ENCODE measurements around the gene PRR20G. TPM values are rescaled to one million over a fixed set of nuclear protein-coding genes. Genes with fewer than 3 reads are reported as not detected.

PRR20G gene
- total RNA-seq, 1 experiment from 2014 or later: 0.30 TPM

DNA sequence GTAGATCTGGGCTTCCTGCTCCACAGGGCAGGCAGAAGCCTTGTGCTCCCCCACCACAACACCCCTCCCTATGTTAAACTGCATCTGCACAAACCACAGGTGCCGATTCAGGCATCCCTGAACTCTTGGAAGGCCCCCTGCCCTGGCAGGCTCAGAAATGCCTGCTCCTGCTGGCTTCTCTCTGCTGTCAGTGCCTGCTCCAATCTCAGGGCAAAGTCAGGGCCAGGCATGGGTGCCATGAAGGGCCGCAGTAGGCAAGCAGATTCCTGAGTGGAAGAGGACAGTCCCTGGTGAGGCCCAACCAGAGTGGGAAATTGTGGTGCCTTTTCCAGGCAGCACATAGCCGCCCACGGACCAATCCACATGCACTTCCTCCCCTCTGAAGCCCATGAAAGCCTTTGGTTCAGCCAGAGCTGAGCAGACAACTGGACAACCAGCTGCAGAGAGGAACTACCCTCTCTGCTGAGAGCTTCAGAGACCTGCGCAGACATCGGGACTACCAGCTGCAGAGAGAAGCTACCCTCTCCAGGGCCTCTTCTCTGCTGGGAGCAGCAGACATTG lies 13.6 kb downstream of the PRR20G start:
- Histone ChIP-seq H2AFZ (ENCODE audit: low read depth, low read length, poor library complexity, severe bottlenecking) (no peak overlapping the region), H3K27ac (ENCODE audit: low read depth, low read length) (no peak overlapping the region), H3K9me2 (ENCODE audit: insufficient read depth) (no peaks in the 10 kb centered on the region), H3K4me2 (ENCODE audit: low read length) (no peak overlapping the region), H3K9ac (ENCODE audit: low read length) (no peak overlapping the region), H3K36me3 (ENCODE audit: control insufficient read depth in 1 of 2, insufficient read depth in 2 of 2, low read length in 2 of 2) (no peaks in the 10 kb centered on the region), H3K4me3 (replicated peaks in 1 of 2; ENCODE audit: low read depth in 1 of 2, low read length in 2 of 2) (no peak overlapping the region), H3K27me3 (ENCODE audit: insufficient read depth, low read length) (no peaks in the 10 kb centered on the region), H3K4me1 (ENCODE audit: control insufficient read depth in 1 of 2, insufficient read depth in 2 of 2, low read length in 2 of 2) (peaks cover 0 to 3% of the 10 kb centered on the region in 2 experiments; a peak in 1 of 4 replicates), H3K79me2 (ENCODE audit: insufficient read depth, low read length) (no peaks in the 10 kb centered on the region), H4K20me1 (ENCODE audit: insufficient read depth) (no peaks in the 10 kb centered on the region), H3K9me3 (ENCODE audit: control insufficient read depth in 1 of 2, insufficient read depth in 1 of 2, low read depth in 1 of 2, low read length in 2 of 2) (peaks cover 0 to 6% of the 10 kb centered on the region in 2 experiments; a peak in 2 of 4 replicates)
- ATAC-seq: no peak
- no peak for TF ChIP-seq CTCF (IDR thresholded peaks at IDR 0.05 in 2 of 3, conservative IDR thresholded peaks at IDR 0.05 in 1 of 3; ENCODE audit: borderline replicate concordance in 1 of 3, insufficient read depth in 1 of 3, low read depth in 2 of 3, low read length in 2 of 3)
- TF ChIP-seq, protein P1, sequence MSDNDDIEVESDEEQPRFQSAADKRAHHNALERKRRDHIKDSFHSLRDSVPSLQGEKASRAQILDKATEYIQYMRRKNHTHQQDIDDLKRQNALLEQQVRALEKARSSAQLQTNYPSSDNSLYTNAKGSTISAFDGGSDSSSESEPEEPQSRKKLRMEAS (IDR thresholded peaks at IDR 0.05): no peak
- TF ChIP-seq CBX3 (IDR thresholded peaks at IDR 0.05; ENCODE audit: low read depth): no peak
- no peak for TF ChIP-seq EGR1 (IDR thresholded peaks at IDR 0.05; ENCODE audit: low read depth)
- BruUV-seq (replicated peaks): no TSS peak
- no peak for DNase-seq (ENCODE audit: low read depth, low spot score)
- RAD21 ChIA-PET (ENCODE audit: low non-redundant PET in 1 of 2, low total read pairs in 2 of 2, uncharacterized antibody in 2 of 2, unreplicated experiment in 2 of 2): no interaction called here
- intact Hi-C loops (cut with micrococcal nuclease): no loop called here
- CTCF ChIA-PET: no interaction called here
- POLR2A ChIA-PET: no interaction called here

DNA sequence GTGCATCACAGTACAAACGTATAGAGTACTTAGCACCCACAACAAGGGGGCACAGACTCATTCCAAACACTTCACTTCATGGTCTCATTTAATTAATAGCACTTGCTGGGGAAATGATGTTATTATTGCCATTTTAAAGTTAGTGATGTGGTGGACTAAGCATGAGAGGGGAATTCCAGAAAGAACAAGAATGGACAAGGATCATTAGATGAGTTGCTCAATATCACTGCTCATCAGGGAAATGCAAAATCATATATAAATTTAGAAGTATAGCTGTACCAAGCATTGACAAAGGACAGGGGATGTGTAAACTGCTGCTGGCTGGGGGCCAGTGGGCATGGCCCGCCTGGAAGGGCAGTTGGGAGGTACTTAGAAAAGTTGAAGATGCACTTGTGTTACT lies 14.6 kb downstream of the PRR20G start:
- no peaks in the 10 kb centered on the region for H3K36me3 ChIP-seq (ENCODE audit: control insufficient read depth in 1 of 2, insufficient read depth in 2 of 2, low read length in 2 of 2)
- H3K27ac ChIP-seq (ENCODE audit: low read depth, low read length): no peak overlapping the region
- no peak overlapping the region for H2AFZ ChIP-seq (ENCODE audit: low read depth, low read length, poor library complexity, severe bottlenecking)
- ChIA-PET POLR2A (no interaction called here), RAD21 (ENCODE audit: low non-redundant PET in 1 of 2, low total read pairs in 2 of 2, uncharacterized antibody in 2 of 2, unreplicated experiment in 2 of 2) (no interaction called here), CTCF (no interaction called here)
- no peak overlapping the region for H3K9ac ChIP-seq (ENCODE audit: low read length)
- no peak for ATAC-seq
- intact Hi-C loops (cut with micrococcal nuclease): no loop called here
- H3K27me3 ChIP-seq (ENCODE audit: insufficient read depth, low read length): no peaks in the 10 kb centered on the region
- no peaks in the 10 kb centered on the region for H4K20me1 ChIP-seq (ENCODE audit: insufficient read depth)
- peaks cover 0 to 3% of the 10 kb centered on the region in 2 experiments; a peak in 1 of 4 replicates for H3K4me1 ChIP-seq (ENCODE audit: control insufficient read depth in 1 of 2, insufficient read depth in 2 of 2, low read length in 2 of 2)
- no peaks in the 10 kb centered on the region for H3K9me2 ChIP-seq (ENCODE audit: insufficient read depth)
- H3K79me2 ChIP-seq (ENCODE audit: insufficient read depth, low read length): no peaks in the 10 kb centered on the region
- DNase-seq (ENCODE audit: low read depth, low spot score): no peak
- H3K4me3 ChIP-seq (replicated peaks in 1 of 2; ENCODE audit: low read depth in 1 of 2, low read length in 2 of 2): no peak overlapping the region
- H3K4me2 ChIP-seq (ENCODE audit: low read length): no peak overlapping the region
- no TSS peak for BruUV-seq (replicated peaks)
- H3K9me3 ChIP-seq (ENCODE audit: control insufficient read depth in 1 of 2, insufficient read depth in 1 of 2, low read depth in 1 of 2, low read length in 2 of 2): peaks cover 0 to 6% of the 10 kb centered on the region in 2 experiments; a peak in 2 of 4 replicates
- TF ChIP-seq, protein P2, sequence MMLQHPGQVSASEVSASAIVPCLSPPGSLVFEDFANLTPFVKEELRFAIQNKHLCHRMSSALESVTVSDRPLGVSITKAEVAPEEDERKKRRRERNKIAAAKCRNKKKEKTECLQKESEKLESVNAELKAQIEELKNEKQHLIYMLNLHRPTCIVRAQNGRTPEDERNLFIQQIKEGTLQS (IDR thresholded peaks at IDR 0.05): no peak
- TF ChIP-seq CEBPB (IDR thresholded peaks at IDR 0.05; ENCODE audit: low read depth): no peak
- no peak for TF ChIP-seq CTCF (IDR thresholded peaks at IDR 0.05 in 2 of 3, conservative IDR thresholded peaks at IDR 0.05 in 1 of 3; ENCODE audit: borderline replicate concordance in 1 of 3, insufficient read depth in 1 of 3, low read depth in 2 of 3, low read length in 2 of 3)
- TF ChIP-seq FOSL1 (IDR thresholded peaks at IDR 0.05; ENCODE audit: low read depth): no peak
- no peak for TF ChIP-seq EGR1 (IDR thresholded peaks at IDR 0.05; ENCODE audit: low read depth)
- TF ChIP-seq, protein P1 (IDR thresholded peaks at IDR 0.05): no peak
- no peak for TF ChIP-seq ZFX (IDR thresholded peaks at IDR 0.05)
- TF ChIP-seq JUND (IDR thresholded peaks at IDR 0.05): no peak
- TF ChIP-seq CBX3 (IDR thresholded peaks at IDR 0.05; ENCODE audit: low read depth): no peak
- TF ChIP-seq RAD21 (IDR thresholded peaks at IDR 0.05; ENCODE audit: low read depth): no peak
- TF ChIP-seq POLR2AphosphoS5 (IDR thresholded peaks at IDR 0.05; ENCODE audit: low read depth, low read length): no peak
- no peak for TF ChIP-seq TCF7L2 (IDR thresholded peaks at IDR 0.05; ENCODE audit: borderline replicate concordance, extremely low read depth, insufficient read depth, insufficient read length)
- no peak for TF ChIP-seq SP1 (IDR thresholded peaks at IDR 0.05; ENCODE audit: low read depth)
- TF ChIP-seq EZH2phosphoT487 (IDR thresholded peaks at IDR 0.05; ENCODE audit: borderline replicate concordance): no peak
- TF ChIP-seq YY1 (IDR thresholded peaks at IDR 0.05; ENCODE audit: extremely low read depth, insufficient replicate concordance, low read depth, low read length): no peak
